ENCODE measurements around the gene GRK4. TPM values are rescaled to one million over a fixed set of nuclear protein-coding genes. Genes with fewer than 3 reads are reported as not detected.

GRK4 gene
- total RNA-seq, 4 donors from 2014 or later = 7.6 to 10.8 (median 9.1) TPM

- Histone ChIP-seq H3K4me1 (no peaks in the 10 kb centered on the region), H3K36me3 (no peaks in the 10 kb centered on the region), H3K27me3 (no peaks in the 10 kb centered on the region), H3K4me3 (replicated peaks in 1 of 3) (no peak overlapping the region), H3K27ac (no peak overlapping the region), H3K9me3 (no peaks in the 10 kb centered on the region)
- intact Hi-C loops (cut with DNase I) = no loop called here
- WGBS, 2 donors = 79 to 85% methylated on average over 7 of the region's 7 CpGs
- DNase-seq = no peak
- TF ChIP-seq POLR2A (IDR thresholded peaks at IDR 0.05) = no peak
- TF ChIP-seq CTCF (IDR thresholded peaks at IDR 0.05) = no peak
Observed at GRCh38 chr4:3009422-3009821, 46.1 kb downstream of the GRK4 start.

GRCh38 chr4:3010577-3010976, 47.2 kb downstream of the GRK4 start:
- TF ChIP-seq CTCF (IDR thresholded peaks at IDR 0.05) = no peak
- TF ChIP-seq POLR2A (IDR thresholded peaks at IDR 0.05) = no peak
- DNase-seq = no peak
- no peak overlapping the region for H3K27ac ChIP-seq
- H3K4me1 ChIP-seq = no peaks in the 10 kb centered on the region
- no peaks in the 10 kb centered on the region for H3K27me3 ChIP-seq
- no peak overlapping the region for H3K4me3 ChIP-seq (replicated peaks in 1 of 3)
- H3K9me3 ChIP-seq = no peaks in the 10 kb centered on the region
- no peaks in the 10 kb centered on the region for H3K36me3 ChIP-seq
- intact Hi-C loops (cut with DNase I) = no loop called here
- WGBS, 2 donors = 81 to 84% methylated on average over 2 of the region's 2 CpGs

GRCh38 chr4:3010998-3011397, 47.6 kb downstream of the GRK4 start:
- no peak overlapping the region for H3K4me3 ChIP-seq (replicated peaks in 1 of 3)
- intact Hi-C loops (cut with DNase I) = no loop called here
- no peak overlapping the region for H3K27ac ChIP-seq
- H3K27me3 ChIP-seq = no peaks in the 10 kb centered on the region
- 87 to 89% methylated on average over 5 of the region's 5 CpGs for WGBS, 2 donors
- peak in 1 of 2 donors; percentile 4 for DNase-seq
- H3K4me1 ChIP-seq = no peaks in the 10 kb centered on the region
- no peaks in the 10 kb centered on the region for H3K9me3 ChIP-seq
- TF ChIP-seq POLR2A (IDR thresholded peaks at IDR 0.05) (no peak), CTCF (IDR thresholded peaks at IDR 0.05) (no peak)
- H3K36me3 ChIP-seq = no peaks in the 10 kb centered on the region

- intact Hi-C loops (cut with DNase I) = no loop called here
- Histone ChIP-seq H3K9me3 (no peaks in the 10 kb centered on the region), H3K4me1 (no peaks in the 10 kb centered on the region), H3K4me3 (replicated peaks in 1 of 3) (no peak overlapping the region), H3K27ac (no peak overlapping the region), H3K36me3 (no peaks in the 10 kb centered on the region), H3K27me3 (no peaks in the 10 kb centered on the region)
- no peak for DNase-seq
- TF ChIP-seq POLR2A (IDR thresholded peaks at IDR 0.05) (no peak), CTCF (IDR thresholded peaks at IDR 0.05) (no peak)
- WGBS, 2 donors = 83 to 86% methylated on average over 17 of the region's 17 CpGs
Observed at GRCh38 chr4:3011456-3012220, 48.3 kb downstream of the GRK4 start.

- Histone ChIP-seq H3K27me3 (no peaks in the 10 kb centered on the region), H3K27ac (no peak overlapping the region), H3K4me1 (no peaks in the 10 kb centered on the region), H3K9me3 (no peaks in the 10 kb centered on the region), H3K36me3 (no peaks in the 10 kb centered on the region), H3K4me3 (replicated peaks in 1 of 3) (no peak overlapping the region)
- no peak for DNase-seq
- intact Hi-C loops (cut with DNase I) = no loop called here
- WGBS, 2 donors = 90 to 95% methylated on average over 7 of the region's 7 CpGs
- no peak for TF ChIP-seq POLR2A (IDR thresholded peaks at IDR 0.05)
- no peak for TF ChIP-seq CTCF (IDR thresholded peaks at IDR 0.05)
Observed at GRCh38 chr4:3013323-3013722, 50.0 kb downstream of the GRK4 start.
